ENCODE measurements around the gene KLHL17. TPM values are rescaled to one million over a fixed set of nuclear protein-coding genes. Genes with fewer than 3 reads are reported as not detected.

Gene KLHL17
- total RNA-seq, 1 donor from 2014 or later, result 15.1 TPM

DNA sequence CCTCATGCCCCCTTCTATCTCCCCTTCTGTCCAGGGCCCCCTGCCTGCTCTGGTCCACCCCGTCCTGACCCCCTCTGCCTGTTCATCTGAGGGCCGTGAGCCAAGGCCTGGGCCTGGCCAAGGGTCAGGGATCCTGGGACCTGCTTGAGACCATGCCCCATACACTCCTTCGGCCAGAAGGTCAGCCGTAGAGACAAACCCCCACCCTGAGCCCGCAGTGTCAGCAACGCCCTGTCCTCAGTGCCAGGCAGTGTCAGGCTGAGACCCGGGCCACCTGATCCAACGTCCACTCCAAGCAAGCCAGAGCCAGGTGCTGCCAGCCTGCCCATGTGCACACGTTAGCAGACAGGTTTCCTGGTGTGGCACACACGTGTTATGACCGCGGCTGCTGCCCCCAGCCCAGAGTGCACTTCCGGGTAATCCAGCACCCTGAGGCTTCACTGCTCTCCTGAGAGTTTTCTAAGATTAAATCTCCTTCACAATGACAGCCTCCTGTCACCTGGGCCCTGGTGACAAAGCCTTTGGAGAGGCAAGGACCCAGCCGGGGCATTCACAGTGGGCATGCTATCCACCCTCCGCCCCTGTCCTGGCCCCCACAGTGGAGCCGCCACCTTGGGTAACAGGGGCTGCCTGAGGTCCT lies 46.8 kb upstream of the KLHL17 start:
- no peak overlapping the region for H3K4me3 Mint-ChIP-seq
- ChIA-PET POLR2A (no interaction called here), CTCF (no interaction called here)
- peaks cover 44% of the 10 kb centered on the region for H3K27me3 Mint-ChIP-seq
- H3K36me3 Mint-ChIP-seq (ENCODE audit: low read depth), result no peaks in the 10 kb centered on the region
- no peaks in the 10 kb centered on the region for H3K9me3 Mint-ChIP-seq
- DNase-seq (no peak), ATAC-seq (ENCODE audit: low read depth) (no peak)
- no peak overlapping the region for H3K27ac Mint-ChIP-seq
- intact Hi-C loops (cut with micrococcal nuclease), result no loop called here
- H3K4me1 Mint-ChIP-seq, result no peaks in the 10 kb centered on the region
- TF ChIP-seq, protein P1, sequence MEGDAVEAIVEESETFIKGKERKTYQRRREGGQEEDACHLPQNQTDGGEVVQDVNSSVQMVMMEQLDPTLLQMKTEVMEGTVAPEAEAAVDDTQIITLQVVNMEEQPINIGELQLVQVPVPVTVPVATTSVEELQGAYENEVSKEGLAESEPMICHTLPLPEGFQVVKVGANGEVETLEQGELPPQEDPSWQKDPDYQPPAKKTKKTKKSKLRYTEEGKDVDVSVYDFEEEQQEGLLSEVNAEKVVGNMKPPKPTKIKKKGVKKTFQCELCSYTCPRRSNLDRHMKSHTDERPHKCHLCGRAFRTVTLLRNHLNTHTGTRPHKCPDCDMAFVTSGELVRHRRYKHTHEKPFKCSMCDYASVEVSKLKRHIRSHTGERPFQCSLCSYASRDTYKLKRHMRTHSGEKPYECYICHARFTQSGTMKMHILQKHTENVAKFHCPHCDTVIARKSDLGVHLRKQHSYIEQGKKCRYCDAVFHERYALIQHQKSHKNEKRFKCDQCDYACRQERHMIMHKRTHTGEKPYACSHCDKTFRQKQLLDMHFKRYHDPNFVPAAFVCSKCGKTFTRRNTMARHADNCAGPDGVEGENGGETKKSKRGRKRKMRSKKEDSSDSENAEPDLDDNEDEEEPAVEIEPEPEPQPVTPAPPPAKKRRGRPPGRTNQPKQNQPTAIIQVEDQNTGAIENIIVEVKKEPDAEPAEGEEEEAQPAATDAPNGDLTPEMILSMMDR (IDR thresholded peaks at IDR 0.05), result no peak

DNA sequence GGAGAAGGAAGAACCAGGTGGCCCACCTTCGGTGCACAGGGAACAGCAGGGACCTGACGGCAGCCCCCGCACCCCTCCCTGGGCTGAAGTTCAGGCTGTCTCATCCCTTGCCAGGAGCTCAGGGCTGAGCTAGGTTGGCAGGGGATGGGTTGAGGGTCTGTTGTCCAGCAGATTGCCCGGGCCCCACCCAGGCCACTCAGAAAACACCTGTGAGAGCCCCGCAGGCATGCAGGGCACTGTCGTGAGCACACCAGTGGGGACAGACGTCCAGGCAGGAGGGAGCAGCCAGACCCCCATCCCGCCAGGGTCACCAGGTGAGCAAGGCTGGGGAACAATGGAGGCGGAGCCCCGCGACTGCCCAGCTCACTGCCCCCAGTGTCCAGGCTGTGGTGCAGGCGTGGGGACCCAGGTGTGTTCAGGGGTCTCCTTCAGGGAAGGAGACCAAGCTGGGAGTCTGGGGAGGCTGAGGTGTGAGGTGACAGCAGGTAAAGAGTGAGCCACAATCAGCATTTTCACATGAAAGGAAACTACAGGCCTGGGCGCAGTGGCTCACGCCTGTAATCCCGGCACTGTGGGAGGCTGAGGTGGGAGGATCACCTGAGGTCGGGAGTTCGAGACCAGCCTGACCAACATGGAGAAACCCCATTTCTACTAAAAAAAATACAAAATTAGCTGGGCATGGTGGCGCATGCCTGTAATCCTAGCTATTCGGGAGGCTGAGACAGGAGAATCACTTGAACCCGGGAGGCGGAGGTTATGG lies 46.1 kb upstream of the KLHL17 start:
- ATAC-seq (ENCODE audit: low read depth) (no peak), DNase-seq (no peak)
- TF ChIP-seq, protein P1 (IDR thresholded peaks at IDR 0.05), result no peak
- H3K9me3 Mint-ChIP-seq, result no peaks in the 10 kb centered on the region
- no peak overlapping the region for H3K4me3 Mint-ChIP-seq
- H3K27ac Mint-ChIP-seq, result no peak overlapping the region
- H3K27me3 Mint-ChIP-seq, result peaks cover 46% of the 10 kb centered on the region
- H3K4me1 Mint-ChIP-seq, result no peaks in the 10 kb centered on the region
- intact Hi-C loops (cut with micrococcal nuclease), result no loop called here
- ChIA-PET POLR2A (no interaction called here), CTCF (no interaction called here)
- no peaks in the 10 kb centered on the region for H3K36me3 Mint-ChIP-seq (ENCODE audit: low read depth)

DNA sequence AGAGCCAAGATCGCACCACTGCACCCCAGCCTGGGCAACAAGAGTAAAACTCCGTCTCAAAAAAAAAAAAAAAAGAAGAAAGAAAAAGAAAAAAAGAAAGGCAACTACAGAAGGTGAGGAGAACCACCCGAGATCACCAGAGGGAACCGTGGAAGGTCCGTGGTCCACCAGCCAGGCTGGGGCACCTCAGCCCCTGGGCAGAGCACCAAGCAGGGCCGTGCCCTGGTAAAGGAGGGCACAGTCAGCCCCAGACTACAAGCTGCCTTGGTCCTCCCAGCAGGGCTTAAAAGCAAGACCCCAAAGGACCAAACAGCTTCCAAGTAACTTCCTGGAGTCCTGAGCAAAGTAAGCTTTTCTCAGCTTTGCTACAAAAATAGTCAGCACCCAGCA lies 45.5 kb upstream of the KLHL17 start:
- POLR2A ChIA-PET, result no interaction called here
- TF ChIP-seq, protein P1 (IDR thresholded peaks at IDR 0.05), result no peak
- no peak for ATAC-seq (ENCODE audit: low read depth)
- no peaks in the 10 kb centered on the region for H3K4me1 Mint-ChIP-seq
- H3K4me3 Mint-ChIP-seq, result no peak overlapping the region
- CTCF ChIA-PET, result no interaction called here
- peaks cover 46% of the 10 kb centered on the region for H3K27me3 Mint-ChIP-seq
- DNase-seq, result no peak
- intact Hi-C loops (cut with micrococcal nuclease), result no loop called here
- no peaks in the 10 kb centered on the region for H3K9me3 Mint-ChIP-seq
- H3K27ac Mint-ChIP-seq, result no peak overlapping the region
- no peaks in the 10 kb centered on the region for H3K36me3 Mint-ChIP-seq (ENCODE audit: low read depth)

DNA sequence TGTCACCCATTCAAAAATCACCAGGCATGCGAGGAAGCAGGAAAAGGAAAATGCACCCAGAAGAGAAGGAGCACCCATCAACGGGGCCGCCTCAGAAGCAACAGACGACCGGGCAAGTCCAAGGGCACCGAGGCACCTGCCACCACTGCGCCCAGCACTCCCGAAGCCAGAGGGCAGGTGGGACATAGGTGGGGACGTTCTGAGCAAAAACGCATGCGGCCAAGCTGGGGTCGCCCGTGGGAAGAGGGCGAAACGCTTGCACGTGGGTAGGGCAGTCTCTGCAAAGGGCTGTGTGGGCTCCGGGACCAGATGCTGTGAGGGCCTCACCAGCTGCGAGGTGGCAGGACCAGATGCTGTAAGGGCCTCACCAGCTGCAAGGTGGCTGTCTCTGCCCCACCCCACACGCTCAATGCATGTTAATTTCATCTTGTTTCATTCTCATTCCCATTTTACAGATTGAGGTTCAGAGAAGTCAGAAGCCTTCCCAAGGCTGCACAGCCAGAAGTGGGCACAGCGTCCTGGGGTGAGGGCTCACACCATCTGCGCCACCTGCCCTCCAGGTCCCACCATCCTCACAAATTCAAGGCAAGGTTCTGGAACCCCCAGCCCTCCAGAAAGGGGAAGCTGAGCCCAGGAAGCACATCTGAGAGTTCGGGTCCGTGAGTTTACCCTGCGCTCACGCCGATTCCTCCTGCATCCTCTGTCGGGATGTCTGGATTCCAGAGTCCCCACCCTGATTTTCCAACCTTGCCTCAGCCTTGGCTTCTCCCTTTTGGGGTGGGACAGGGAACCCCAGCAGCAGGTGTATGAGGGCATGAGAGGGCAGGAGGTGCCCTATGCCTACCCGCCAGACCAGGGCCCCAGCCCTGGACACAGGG lies 44.9 kb upstream of the KLHL17 start:
- ChIA-PET CTCF (no interaction called here), POLR2A (no interaction called here)
- intact Hi-C loops (cut with micrococcal nuclease), result no loop called here
- H3K4me1 Mint-ChIP-seq, result peaks cover 3% of the 10 kb centered on the region
- ATAC-seq (ENCODE audit: low read depth) (no peak), DNase-seq (no peak)
- peaks cover 49% of the 10 kb centered on the region for H3K27me3 Mint-ChIP-seq
- no peak overlapping the region for H3K27ac Mint-ChIP-seq
- no peaks in the 10 kb centered on the region for H3K36me3 Mint-ChIP-seq (ENCODE audit: low read depth)
- TF ChIP-seq, protein P1 (IDR thresholded peaks at IDR 0.05), result no peak
- H3K4me3 Mint-ChIP-seq, result no peak overlapping the region
- H3K9me3 Mint-ChIP-seq, result no peaks in the 10 kb centered on the region
